K562 (cell line): Measurements from ENCODE around the gene TIMP2. TPM values are rescaled to one million over a fixed set of nuclear protein-coding genes. Genes with fewer than 3 reads are reported as not detected.
A peak's percentile ranks its signal among the peaks of the same experiment; 100 is the strongest.

Source experiments
- CGGBP1 ChIP-seq: fragments of 250-450 bp; sonication (Bioruptor Pico); IDR thresholded peaks from 2 replicates; pipeline ENCODE4 v1.9.0; 2021; ENCODE audit warnings: mild to moderate bottlenecking
- EHMT2 ChIP-seq: fragments of 450-650 bp; IDR thresholded peaks from 2 replicates; pipeline ENCODE4 v1.6.1; 2018; ENCODE audit warnings: antibody characterized with exemption
- FOSL1 ChIP-seq: fragments of 200-800 bp; sonication (Bioruptor generic); conservative IDR thresholded peaks from 2 replicates; pipeline ENCODE4 v1.6.1; 2016; ENCODE audit warnings: missing genetic modification characterization, missing compliant biosample characterization
- FOXK2 ChIP-seq, 2 experiments: fragments of 450-650 bp; IDR thresholded peaks in 1 of 2; conservative IDR thresholded peaks in 1 of 2; 2 replicates each; pipeline ENCODE4 v1.6.1; 2016; ENCODE audit warnings: low read depth in 2 of 2, mild to moderate bottlenecking in 1 of 2
- HOXB6 ChIP-seq: fragments of 250-450 bp; sonication (Bioruptor Pico); IDR thresholded peaks from 2 replicates; pipeline ENCODE4 v1.5.1; 2022; ENCODE audit warnings: mild to moderate bottlenecking, borderline replicate concordance
- KDM2B ChIP-seq: fragments of 250-450 bp; sonication (Bioruptor Pico); IDR thresholded peaks from 2 replicates; pipeline ENCODE4 v1.8.0; 2021; ENCODE audit warnings: mild to moderate bottlenecking, moderate library complexity
- MAX ChIP-seq: sonication (generic); formaldehyde crosslinking; IDR thresholded peaks from 2 replicates; pipeline ENCODE4 v1.9.0; 2022; ENCODE audit warnings: mild to moderate bottlenecking, missing genetic modification reagents
- MLLT1 ChIP-seq, 2 experiments: fragments of 450-650 bp; IDR thresholded peaks; 2 replicates each; pipeline ENCODE4 v1.6.1; 2016
- PTBP1 ChIP-seq: fragments of 200-400 bp; formaldehyde crosslinking; IDR thresholded peaks from 2 replicates; pipeline ENCODE4 v1.6.1; 2017; ENCODE audit warnings: low read depth, low read length
- RBFOX2 ChIP-seq: fragments of 200-400 bp; formaldehyde crosslinking; IDR thresholded peaks from 2 replicates; pipeline ENCODE4 v1.6.1; 2017; ENCODE audit warnings: low read depth, mild to moderate bottlenecking, low read length, moderate library complexity
- SMARCA5 ChIP-seq: fragments of 450-650 bp; IDR thresholded peaks from 2 replicates; pipeline ENCODE4 v1.6.1; 2016
- SNAPC5 ChIP-seq: fragments of 250-450 bp; sonication (Bioruptor Pico); IDR thresholded peaks from 2 replicates; pipeline ENCODE4 v1.8.0; 2021; ENCODE audit warnings: moderate library complexity, mild to moderate bottlenecking, inconsistent platforms
- TAF1 ChIP-seq: IDR thresholded peaks from 2 replicates; pipeline ENCODE4 v1.6.1; 2011; ENCODE audit warnings: mild to moderate bottlenecking, low read length, moderate library complexity; ENCODE audit not compliant: insufficient read depth, control insufficient read depth, severe bottlenecking; ENCODE audit errors: extremely low read depth
- TRIM24 ChIP-seq, 2 experiments: fragments of 450-650 bp; IDR thresholded peaks; 2 replicates each; pipeline ENCODE4 v1.6.1; 2016
- ZFP30 ChIP-seq: fragments of 250-450 bp; sonication (Bioruptor Pico); IDR thresholded peaks from 2 replicates; pipeline ENCODE4 v1.8.0; 2022; ENCODE audit warnings: moderate library complexity, mild to moderate bottlenecking, inconsistent platforms, borderline replicate concordance
- ZNF398 ChIP-seq: fragments of 250-450 bp; sonication (Bioruptor Pico); IDR thresholded peaks from 2 replicates; pipeline ENCODE4 v1.8.0; 2021; ENCODE audit warnings: moderate library complexity, mild to moderate bottlenecking, inconsistent platforms
- ZNF77 ChIP-seq: fragments of 250-450 bp; sonication (Bioruptor Pico); IDR thresholded peaks from 2 replicates; pipeline ENCODE4 v1.5.0; 2020
- polyA plus RNA-seq, 8 experiments: library from polyadenylated mRNA; depleted of rRNA in 4 of 8; stranded (reverse) in 5 of 8; unstranded in 3 of 8; fragments of >200 nt; fragmentation: Nextera tagmentation in 2 of 8; fragmentation: Illumina TruSeq in 1 of 8; extraction: Ambion mirVana in 2 of 8; extraction: Trizol in 1 of 8; gene quantifications; 2 replicates each; pipeline versions ENCODE4 v1.2.1 to v1.2.3, GENCODE V29; 2011 to 2014; ENCODE audit warnings: inconsistent platforms in 1 of 8, missing spikeins in 1 of 8
- total RNA-seq, 7 experiments: library from RNA; depleted of rRNA in 6 of 7; stranded (reverse); fragments of >200 nt in 6 of 7; fragmentation: Illumina TruSeq in 2 of 7; extraction: Trizol in 2 of 7; gene quantifications; 2 replicates each; pipeline versions ENCODE4 v1.2.1 to v1.2.3, GENCODE V29; 2011 to 2021; ENCODE audit warnings: low replicate concordance in 1 of 7

Gene TIMP2
- total and polyA plus RNA-seq, 9 of the 15 experiments (the other 6 are each of a cell fraction or from before 2014, with no cell fraction given): 0.55 TPM; not detected in 8

- no peak for TF ChIP-seq CGGBP1
- TF ChIP-seq TRIM24 (IDR thresholded peaks at IDR 0.05): peak in 1 of 2 experiments; percentile 21; a peak in 1 of 4 replicates
- peak; percentile 91 for TF ChIP-seq MAX (CRISPR knock-in tag)
- TF ChIP-seq TAF1: peak; percentile 88
- TF ChIP-seq ZNF77 (CRISPR knock-in tag): no peak
- no peak for TF ChIP-seq EHMT2
- TF ChIP-seq PTBP1: no peak
- TF ChIP-seq HOXB6 (CRISPR knock-in tag): no peak
- peak; percentile 91 for TF ChIP-seq RBFOX2
- peak; percentile 70 for TF ChIP-seq FOSL1 (tag)
- no peak for TF ChIP-seq ZNF398 (CRISPR knock-in tag)
- peak; percentile 70 to 85; a peak in 3 of 4 replicates for TF ChIP-seq FOXK2 (conservative IDR thresholded peaks at IDR 0.05 in 1 of 2, IDR thresholded peaks at IDR 0.05 in 1 of 2; ENCODE audit: low read depth in 2 of 2)
- TF ChIP-seq KDM2B: no peak
- no peak for TF ChIP-seq MLLT1 (IDR thresholded peaks at IDR 0.05)
- TF ChIP-seq ZFP30 (CRISPR knock-in tag): no peak
- TF ChIP-seq SNAPC5: no peak
- no peak for TF ChIP-seq SMARCA5
- TF ChIP-seq, all 486 proteins: peak for 192
Measured at GRCh38 chr17:78840780-78841611, 84.2 kb downstream of the TIMP2 start, which contains the start of gene USP36 (continued).
